Measurements from ENCODE around the gene CHAMP1.
"Not testable (repeated sequence)": the region's sequence is repeated elsewhere in the genome, so short reads cannot be mapped to it uniquely, and the experiment has no call there.

The CHAMP1 gene

GRCh38 chr13:114338959-114339358, 24.7 kb downstream of the CHAMP1 start:
- no peak for TF ChIP-seq CTCF (IDR thresholded peaks at IDR 0.05; ENCODE audit: low read depth, low read length)
- no peak for DNase-seq (ENCODE audit: extremely low read depth, low read depth)

- peak; percentile 75 for TF ChIP-seq CTCF (IDR thresholded peaks at IDR 0.05; ENCODE audit: low read depth, low read length)
- peak; percentile 28 for DNase-seq (ENCODE audit: extremely low read depth, low read depth)
Observed at GRCh38 chr13:114339857-114340534, 25.7 kb downstream of the CHAMP1 start.

- TF ChIP-seq CTCF (IDR thresholded peaks at IDR 0.05; ENCODE audit: low read depth, low read length) = no peak
- DNase-seq (ENCODE audit: extremely low read depth, low read depth) = no peak
Observed at GRCh38 chr13:114341003-114341777, 26.9 kb downstream of the CHAMP1 start.

GRCh38 chr13:114347256-114347655, 33.0 kb downstream of the CHAMP1 start:
- not testable (repeated sequence) for DNase-seq (ENCODE audit: extremely low read depth, low read depth)

- TF ChIP-seq CTCF (IDR thresholded peaks at IDR 0.05; ENCODE audit: low read depth, low read length) = peak; percentile 29
- DNase-seq (ENCODE audit: extremely low read depth, low read depth) = not testable (repeated sequence)
Observed at GRCh38 chr13:114352763-114353162, 38.5 kb downstream of the CHAMP1 start.

DNA sequence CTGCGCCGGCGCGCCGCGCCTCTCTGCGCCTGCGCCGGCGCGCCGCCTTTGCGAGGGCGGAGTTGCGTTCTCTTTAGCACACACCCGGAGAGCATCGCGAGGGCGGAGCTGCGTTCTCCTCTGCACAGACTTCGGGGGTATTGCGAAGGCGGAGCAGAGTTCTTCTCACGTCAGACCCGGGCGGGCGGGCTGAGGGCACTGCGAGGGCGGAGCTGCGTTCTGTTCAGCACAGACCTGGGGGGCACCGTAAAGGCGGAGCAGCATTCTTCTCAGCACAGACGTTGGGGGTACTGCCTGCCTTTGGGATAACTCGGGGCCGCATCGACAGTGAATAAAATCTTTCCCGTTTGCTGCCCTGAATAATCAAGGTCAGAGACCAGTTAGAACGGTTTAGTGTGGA, 39.1 kb downstream of the CHAMP1 start:
- DNase-seq (ENCODE audit: extremely low read depth, low read depth) = not testable (repeated sequence)

Data from AG09319 (cell line).